ENCODE measurements around the gene SNAPC3. TPM values are rescaled to one million over a fixed set of nuclear protein-coding genes. Genes with fewer than 3 reads are reported as not detected.
A peak's percentile ranks its signal among the peaks of the same experiment; 100 is the strongest.

The SNAPC3 gene
- total and polyA plus RNA-seq, 2 of the 4 experiments (the other 2 are of a cell fraction), result 22.0 to 31.0 TPM

DNA sequence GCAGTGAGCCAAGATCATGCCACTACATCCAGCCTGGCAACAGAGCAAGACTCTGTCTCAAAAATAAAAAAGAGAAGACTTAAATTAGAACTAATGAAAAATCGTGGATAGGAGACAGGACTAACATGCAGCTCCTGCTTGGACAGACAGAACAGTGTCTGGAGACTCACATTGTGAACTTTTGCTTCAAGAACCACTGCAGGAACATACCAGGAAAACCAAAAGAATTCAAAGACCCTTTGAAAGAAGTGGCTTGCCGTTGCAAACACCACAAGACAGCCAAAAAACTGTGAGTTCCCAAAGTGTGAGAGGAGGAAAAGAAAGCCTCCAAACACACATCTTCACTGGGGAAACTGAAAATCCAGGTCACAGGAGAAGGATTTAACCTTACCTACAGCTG lies 48.8 kb upstream of the SNAPC3 start:
- WGBS, 2 experiments (ENCODE audit: extremely low coverage in 2 of 2, insufficient read length in 1 of 2), result no CpG with 5 or more reads among the region's 2 CpGs
- Histone ChIP-seq H4K5ac (ENCODE audit: low read depth, low read length) (peak overlapping the region; percentile 91), H3K23ac (ENCODE audit: low read depth, low read length) (peak overlapping the region; percentile 58), H3K56ac (ENCODE audit: extremely low read depth, insufficient read depth, low read length) (peak overlapping the region; percentile 75; the same call in 1 of the 2 replicates), H3K9ac (ENCODE audit: low read depth, low read length) (peak overlapping the region; percentile 42), H4K91ac (ENCODE audit: insufficient read depth, low read depth, low read length) (peak overlapping the region; percentile 94), H3K18ac (ENCODE audit: low read depth, low read length) (peak overlapping the region; percentile 95), H3K9me1 (ENCODE audit: insufficient read depth, low read length) (peaks cover 11% of the 10 kb centered on the region), H4K20me1 (ENCODE audit: insufficient read depth, low read length) (no peaks in the 10 kb centered on the region), H3K27ac (ENCODE audit: insufficient read depth, low read length) (peak overlapping the region; percentile 94), H3K79me1 (ENCODE audit: low read depth in 1 of 2, low read length in 2 of 2) (no peaks in the 10 kb centered on the region), H3K4me2 (ENCODE audit: low read depth, low read length) (peak overlapping the region; percentile 50; the same call in 1 of the 2 replicates), H3K27me3 (ENCODE audit: control insufficient read depth, insufficient read depth, low read length) (no peaks in the 10 kb centered on the region), H3K4me3 (ENCODE audit: insufficient read depth, low read depth, low read length) (no peak overlapping the region), H2BK120ac (ENCODE audit: low read depth, low read length) (peak overlapping the region; percentile 94), H3K14ac (replicated peaks; ENCODE audit: low read depth, low read length) (peak overlapping the region; percentile 92), H2BK15ac (ENCODE audit: low read depth, low read length) (peak overlapping the region; percentile 80; the same call in 2 of the 3 replicates), H3K9me3 (ENCODE audit: control insufficient read depth, insufficient read depth, low read length) (no peaks in the 10 kb centered on the region), H2BK5ac (ENCODE audit: low read depth, low read length, poor library complexity, severe bottlenecking) (peak overlapping the region; percentile 95), H3K4ac (ENCODE audit: low read depth, low read length) (peak overlapping the region; percentile 94), H2BK20ac (ENCODE audit: low read depth, low read length) (peak overlapping the region; percentile 98), H2AFZ (replicated peaks; ENCODE audit: low read length, poor library complexity) (no peak overlapping the region), H3K4me1 (ENCODE audit: control insufficient read depth, insufficient read depth, low read length) (peaks cover 16% of the 10 kb centered on the region), H2AK5ac (ENCODE audit: low read depth, low read length) (peak overlapping the region; percentile 98), H3K36me3 (ENCODE audit: control insufficient read depth, insufficient read depth, low read length) (no peaks in the 10 kb centered on the region), H4K8ac (ENCODE audit: low read depth in 2 of 2, low read length in 2 of 2) (peak overlapping the region; percentile 76 to 94), H2AK9ac (replicated peaks; ENCODE audit: low read depth, low read length, poor library complexity) (no peak overlapping the region)
- intact Hi-C loops (cut with micrococcal nuclease) (loop anchor here (1.0 to 2.0 kb wide), 2 partner anchors 49 to 67 kb away; partner anchors contain the start of genes SNAPC3 and TTC39B), dilution Hi-C loops (cut with HindIII; ENCODE audit: low sequenced_read_pairs, unreplicated experiment) (no loop called here), in situ Hi-C loops (cut with MboI; ENCODE audit: low sequenced_read_pairs) (no loop called here)
- ChIA-PET POLR2A (ENCODE audit: unreplicated experiment) (no interaction called here), CTCF (interaction anchor here (0.7 to 1.0 kb wide), 2 partner anchors 14 to 15 kb away, joined by 3 read pairs; no protein-coding TSS in a partner anchor)
- ATAC-seq (ENCODE audit: low read depth) (peak; percentile 5), DNase-seq (peak; percentile 18)
- TF ChIP-seq RCOR1 (IDR thresholded peaks at IDR 0.05; ENCODE audit: insufficient replicate concordance, low read length) (no peak), BHLHE40 (IDR thresholded peaks at IDR 0.05; ENCODE audit: low read depth, low read length) (no peak), POLR2A (IDR thresholded peaks at IDR 0.05; ENCODE audit: low read depth, low read length) (no peak), FOS (IDR thresholded peaks at IDR 0.05; ENCODE audit: low read depth, low read length) (no peak), RAD21 (IDR thresholded peaks at IDR 0.05; ENCODE audit: low read length) (no peak), NFE2L2 (IDR thresholded peaks at IDR 0.05; ENCODE audit: low read depth, low read length) (no peak), MAZ (IDR thresholded peaks at IDR 0.05; ENCODE audit: borderline replicate concordance, low read depth, low read length) (no peak), MXI1 (IDR thresholded peaks at IDR 0.05; ENCODE audit: borderline replicate concordance, low read depth, low read length) (no peak), RFX5 (IDR thresholded peaks at IDR 0.05; ENCODE audit: low read depth, low read length) (no peak), CEBPB (IDR thresholded peaks at IDR 0.05; ENCODE audit: low read depth, low read length) (no peak), MAFK (IDR thresholded peaks at IDR 0.05; ENCODE audit: low read depth, low read length) (no peak), CHD1 (IDR thresholded peaks at IDR 0.05; ENCODE audit: low read depth, low read length) (no peak), SMC3 (IDR thresholded peaks at IDR 0.05; ENCODE audit: low read depth, low read length) (no peak)
- TF ChIP-seq, protein P1, sequence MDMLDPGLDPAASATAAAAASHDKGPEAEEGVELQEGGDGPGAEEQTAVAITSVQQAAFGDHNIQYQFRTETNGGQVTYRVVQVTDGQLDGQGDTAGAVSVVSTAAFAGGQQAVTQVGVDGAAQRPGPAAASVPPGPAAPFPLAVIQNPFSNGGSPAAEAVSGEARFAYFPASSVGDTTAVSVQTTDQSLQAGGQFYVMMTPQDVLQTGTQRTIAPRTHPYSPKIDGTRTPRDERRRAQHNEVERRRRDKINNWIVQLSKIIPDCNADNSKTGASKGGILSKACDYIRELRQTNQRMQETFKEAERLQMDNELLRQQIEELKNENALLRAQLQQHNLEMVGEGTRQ (IDR thresholded peaks at IDR 0.05; ENCODE audit: low read depth, low read length), result no peak
- TF ChIP-seq, protein P2, sequence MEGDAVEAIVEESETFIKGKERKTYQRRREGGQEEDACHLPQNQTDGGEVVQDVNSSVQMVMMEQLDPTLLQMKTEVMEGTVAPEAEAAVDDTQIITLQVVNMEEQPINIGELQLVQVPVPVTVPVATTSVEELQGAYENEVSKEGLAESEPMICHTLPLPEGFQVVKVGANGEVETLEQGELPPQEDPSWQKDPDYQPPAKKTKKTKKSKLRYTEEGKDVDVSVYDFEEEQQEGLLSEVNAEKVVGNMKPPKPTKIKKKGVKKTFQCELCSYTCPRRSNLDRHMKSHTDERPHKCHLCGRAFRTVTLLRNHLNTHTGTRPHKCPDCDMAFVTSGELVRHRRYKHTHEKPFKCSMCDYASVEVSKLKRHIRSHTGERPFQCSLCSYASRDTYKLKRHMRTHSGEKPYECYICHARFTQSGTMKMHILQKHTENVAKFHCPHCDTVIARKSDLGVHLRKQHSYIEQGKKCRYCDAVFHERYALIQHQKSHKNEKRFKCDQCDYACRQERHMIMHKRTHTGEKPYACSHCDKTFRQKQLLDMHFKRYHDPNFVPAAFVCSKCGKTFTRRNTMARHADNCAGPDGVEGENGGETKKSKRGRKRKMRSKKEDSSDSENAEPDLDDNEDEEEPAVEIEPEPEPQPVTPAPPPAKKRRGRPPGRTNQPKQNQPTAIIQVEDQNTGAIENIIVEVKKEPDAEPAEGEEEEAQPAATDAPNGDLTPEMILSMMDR (conservative IDR thresholded peaks at IDR 0.05; ENCODE audit: low read depth, low read length), result no peak
- TF ChIP-seq, protein P3, sequence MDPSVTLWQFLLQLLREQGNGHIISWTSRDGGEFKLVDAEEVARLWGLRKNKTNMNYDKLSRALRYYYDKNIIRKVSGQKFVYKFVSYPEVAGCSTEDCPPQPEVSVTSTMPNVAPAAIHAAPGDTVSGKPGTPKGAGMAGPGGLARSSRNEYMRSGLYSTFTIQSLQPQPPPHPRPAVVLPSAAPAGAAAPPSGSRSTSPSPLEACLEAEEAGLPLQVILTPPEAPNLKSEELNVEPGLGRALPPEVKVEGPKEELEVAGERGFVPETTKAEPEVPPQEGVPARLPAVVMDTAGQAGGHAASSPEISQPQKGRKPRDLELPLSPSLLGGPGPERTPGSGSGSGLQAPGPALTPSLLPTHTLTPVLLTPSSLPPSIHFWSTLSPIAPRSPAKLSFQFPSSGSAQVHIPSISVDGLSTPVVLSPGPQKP (IDR thresholded peaks at IDR 0.05; ENCODE audit: borderline replicate concordance, low read depth, low read length), result no peak
- no TSS peak for BruUV-seq (replicated peaks)

Measured in IMR-90 (cell line).